GM19463 (cell line): ENCODE results near the gene PLSCR1.

Experiments
- ATAC-seq: cut with Tn5 transposase; IDR thresholded peaks from one replicate; pipeline ENCODE4 v1.9.1; 2021; ENCODE audit warnings: mild to moderate bottlenecking, moderate library complexity; ENCODE audit not compliant: unreplicated experiment

The PLSCR1 gene

GRCh38 chr3:146544002-146544928 lies at the start of gene PLSCR1:
Gene PLSCR1, minus strand, starts transcription at chr3:146544607. Its CDS starts 8,055 bp downstream, at chr3:146536552.
- peak; percentile 80 for ATAC-seq

GRCh38 chr3:146593776-146594175 lies 49.4 kb upstream of the PLSCR1 start:
- no peak for ATAC-seq

- ATAC-seq = no peak
Observed at GRCh38 chr3:146590521-146590920, 46.1 kb upstream of the PLSCR1 start.

- peak; percentile 54 for ATAC-seq
Observed at GRCh38 chr3:146589899-146590508, 45.6 kb upstream of the PLSCR1 start.

GRCh38 chr3:146585156-146585555 lies 40.7 kb upstream of the PLSCR1 start:
- ATAC-seq = no peak

- ATAC-seq = peak; percentile 46
Observed at GRCh38 chr3:146581951-146582467, 37.6 kb upstream of the PLSCR1 start.

GRCh38 chr3:146581080-146581601 lies 36.7 kb upstream of the PLSCR1 start:
- no peak for ATAC-seq

- peak; percentile 66 for ATAC-seq
Observed at GRCh38 chr3:146577662-146578061, 33.3 kb upstream of the PLSCR1 start.

GRCh38 chr3:146575636-146576035 lies 31.2 kb upstream of the PLSCR1 start:
- no peak for ATAC-seq

- ATAC-seq = no peak
Observed at GRCh38 chr3:146574173-146574572, 29.8 kb upstream of the PLSCR1 start.

- no peak for ATAC-seq
Observed at GRCh38 chr3:146569314-146569713, 24.9 kb upstream of the PLSCR1 start.

GRCh38 chr3:146566138-146566537 lies 21.7 kb upstream of the PLSCR1 start:
- ATAC-seq = no peak

GRCh38 chr3:146561879-146562278 lies 17.5 kb upstream of the PLSCR1 start:
- ATAC-seq = no peak

GRCh38 chr3:146561463-146561862 lies 17.1 kb upstream of the PLSCR1 start:
- no peak for ATAC-seq

GRCh38 chr3:146560678-146561077 lies 16.3 kb upstream of the PLSCR1 start:
- ATAC-seq = no peak

- no peak for ATAC-seq
Observed at GRCh38 chr3:146559388-146559787, 15.0 kb upstream of the PLSCR1 start.

- ATAC-seq = no peak
Observed at GRCh38 chr3:146558781-146559180, 14.4 kb upstream of the PLSCR1 start.

- no peak for ATAC-seq
Observed at GRCh38 chr3:146557745-146558144, 13.3 kb upstream of the PLSCR1 start.

GRCh38 chr3:146555311-146555710 lies 10.9 kb upstream of the PLSCR1 start:
- ATAC-seq = no peak

- no peak for ATAC-seq
Observed at GRCh38 chr3:146554151-146554760, 9.8 kb upstream of the PLSCR1 start.
